ENCODE results near the gene PCYT1A.
"Not testable (repeated sequence)": the region's sequence is repeated elsewhere in the genome, so short reads cannot be mapped to it uniquely, and the experiment has no call there.

PCYT1A gene

GRCh38 chr3:196287440-196288140 is at the start of gene PCYT1A:
TSS of gene PCYT1A (minus strand) at chr3:196287726. CDS start at chr3:196270531, 17,195 bp downstream.
- DNase-seq: peak; percentile 96

GRCh38 chr3:196336319-196337145 is 49.0 kb upstream of the PCYT1A start:
- DNase-seq: no peak

DNA sequence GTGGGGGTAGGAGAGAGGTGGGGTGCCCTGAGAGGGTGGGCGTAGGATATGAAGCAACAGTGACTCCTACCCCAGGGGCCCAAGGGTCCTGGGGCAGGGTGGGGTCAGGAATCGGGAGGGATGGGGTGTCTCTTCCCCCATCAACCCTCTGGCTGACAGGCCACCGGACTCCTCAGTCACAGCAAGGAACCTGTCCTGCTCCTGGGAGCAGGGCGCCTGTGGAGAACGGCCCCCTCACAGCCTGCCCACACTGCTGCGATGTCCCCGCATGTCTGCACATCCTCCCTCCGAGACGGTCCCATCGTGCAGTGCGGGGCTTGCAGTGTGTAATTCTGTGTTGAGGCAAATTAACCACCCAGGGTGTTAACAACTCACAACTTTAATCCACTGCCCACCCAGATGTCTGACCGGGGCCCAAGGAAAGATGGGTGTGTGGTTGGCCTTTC is 48.0 kb upstream of the PCYT1A start:
- DNase-seq: no peak

GRCh38 chr3:196334982-196335381 is 47.5 kb upstream of the PCYT1A start:
- DNase-seq: no peak

DNA sequence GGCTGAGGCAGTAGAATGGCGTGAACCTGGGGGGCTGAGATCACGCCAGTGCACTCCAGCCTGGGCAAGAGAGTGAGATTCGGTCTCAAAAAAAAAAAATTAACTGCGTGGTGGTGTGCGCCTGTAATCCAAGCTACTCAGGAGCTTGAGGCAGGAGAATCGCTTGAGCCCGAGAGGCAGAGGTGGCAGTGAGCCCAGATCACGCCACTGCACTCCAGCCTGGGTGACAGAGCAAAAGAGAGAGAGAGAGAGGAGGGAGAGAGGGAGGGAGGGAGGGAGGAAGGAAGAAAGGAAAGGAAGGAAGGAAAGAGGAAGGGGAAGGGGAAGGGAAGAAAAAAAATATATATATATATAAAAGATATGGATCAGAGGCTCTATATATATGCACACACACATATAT is 44.6 kb upstream of the PCYT1A start:
- DNase-seq: no peak

DNA sequence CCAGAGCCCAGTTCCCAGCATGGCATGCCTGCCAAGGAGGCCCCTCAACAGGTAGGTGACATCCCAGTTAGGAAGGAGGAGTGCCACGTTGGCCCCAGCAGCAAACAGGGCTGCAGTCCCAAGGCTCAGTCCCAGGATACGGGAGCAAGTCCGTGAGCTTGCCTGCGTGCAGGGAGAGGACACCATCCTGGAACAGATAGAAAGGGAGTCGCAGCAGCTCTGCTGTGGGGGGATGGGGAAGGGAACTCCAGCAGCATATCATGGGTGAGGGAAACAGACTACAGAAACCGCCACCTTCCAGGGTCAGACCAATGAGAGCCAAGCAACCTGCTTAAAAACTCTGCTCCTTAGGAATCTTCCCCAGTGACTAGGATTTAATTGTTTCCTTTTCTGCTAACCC is 39.9 kb upstream of the PCYT1A start:
- no peak for DNase-seq

DNA sequence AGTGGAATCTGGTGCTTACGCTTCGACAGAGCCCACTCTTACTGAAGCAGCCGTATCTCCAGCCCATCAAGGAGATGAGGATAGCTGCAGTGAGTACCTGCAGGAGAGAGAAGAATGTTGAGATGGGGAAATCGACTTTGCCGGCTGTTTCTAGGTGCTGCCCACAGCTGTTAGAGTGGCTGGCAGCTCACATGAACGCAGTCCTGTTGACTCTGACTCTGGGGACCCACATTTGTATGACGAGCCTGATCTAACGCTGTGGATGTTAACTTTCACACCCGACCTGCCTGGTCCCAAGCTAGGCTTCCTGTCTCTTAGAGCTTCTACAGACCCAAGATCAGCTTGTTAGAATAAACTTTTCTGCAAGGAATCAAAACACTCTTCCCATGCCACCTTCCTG is 39.4 kb upstream of the PCYT1A start:
- DNase-seq: no peak

DNA sequence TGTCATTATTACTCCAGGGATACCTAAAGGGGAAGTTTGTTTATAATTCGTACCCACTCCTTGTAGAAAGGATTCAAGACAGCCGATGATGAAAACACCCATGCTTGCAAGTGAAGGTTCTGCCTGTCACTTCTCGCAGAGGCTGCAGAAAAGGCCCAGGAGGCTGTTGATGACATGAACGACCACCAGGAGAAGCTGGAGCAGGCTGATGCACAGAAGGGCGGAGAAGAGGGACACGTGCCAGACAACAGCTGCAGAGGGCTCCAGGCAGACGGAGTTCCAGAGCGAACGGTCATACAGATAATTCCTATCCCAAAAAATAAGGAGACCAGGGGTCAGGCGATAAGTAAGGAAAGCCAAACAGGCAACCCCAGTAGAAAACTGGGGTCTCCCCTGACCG is 36.2 kb upstream of the PCYT1A start:
- peak; percentile 77 for DNase-seq

DNA sequence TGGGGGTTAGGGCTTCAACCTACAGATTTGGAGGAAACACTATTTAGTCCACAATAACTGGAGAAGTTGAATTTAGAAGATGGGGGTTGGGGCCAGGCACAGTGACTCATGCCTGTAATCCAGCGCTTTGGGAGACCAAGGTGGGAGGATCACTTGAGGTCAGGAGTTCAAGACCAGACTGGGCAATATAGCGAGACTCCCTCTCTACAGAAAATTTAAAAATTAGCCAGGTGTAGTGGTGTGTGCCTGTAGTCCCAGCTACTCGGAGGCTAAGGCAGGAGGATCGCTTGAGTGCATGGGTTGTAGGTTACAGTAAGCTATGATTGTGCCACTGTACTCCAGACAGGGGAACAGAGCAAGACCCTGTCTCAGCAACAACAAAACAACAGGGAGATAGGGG is 35.5 kb upstream of the PCYT1A start:
- no peak for DNase-seq

DNA sequence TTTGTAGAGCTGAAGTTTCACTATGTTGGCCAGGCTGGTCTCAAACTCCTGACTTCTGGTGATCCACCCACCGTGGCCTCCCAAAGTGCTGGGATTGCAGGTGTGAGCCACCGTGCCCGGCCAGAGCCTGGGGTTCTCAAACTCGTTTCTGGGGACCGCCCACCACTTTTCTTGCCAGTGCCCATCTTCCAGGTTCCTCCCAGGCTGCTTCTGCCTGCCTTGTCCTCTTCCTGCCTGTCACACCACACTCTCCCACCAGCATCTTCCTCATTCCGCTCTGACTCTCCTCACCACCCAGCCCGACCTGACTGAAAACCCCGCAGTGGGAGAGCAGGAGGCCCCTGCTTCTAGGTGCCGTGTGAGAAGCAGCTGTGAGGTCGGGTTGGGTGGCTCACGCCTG is 33.6 kb upstream of the PCYT1A start:
- DNase-seq: no peak

DNA sequence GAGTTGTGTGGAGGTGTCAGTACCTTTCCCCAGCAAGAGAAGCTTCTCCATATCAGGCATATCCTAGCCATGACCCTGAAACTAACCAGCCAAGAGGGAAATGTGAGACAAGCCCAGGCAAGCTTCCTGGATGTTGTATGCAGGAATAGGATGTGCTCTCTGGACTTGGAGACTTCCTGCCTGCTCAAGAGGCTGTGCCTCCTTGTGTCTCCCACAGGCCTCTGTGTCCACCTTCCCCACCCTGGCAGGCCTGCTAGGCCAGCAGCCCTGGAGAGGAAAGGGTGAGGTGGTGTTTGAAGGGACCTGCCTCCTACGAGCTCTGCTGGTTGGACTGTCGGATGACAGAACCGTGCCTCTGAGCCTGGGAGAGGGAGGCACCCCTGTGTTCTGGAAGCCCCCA is 32.6 kb upstream of the PCYT1A start:
- DNase-seq: no peak

- peak; percentile 95 for DNase-seq
Measured at GRCh38 chr3:196317687-196318467, 30.4 kb upstream of the PCYT1A start, which contains the start of gene DYNLT2B. TSS of gene DYNLT2B (minus strand) at chr3:196318240. CDS start at chr3:196318152, 88 bp downstream.

DNA sequence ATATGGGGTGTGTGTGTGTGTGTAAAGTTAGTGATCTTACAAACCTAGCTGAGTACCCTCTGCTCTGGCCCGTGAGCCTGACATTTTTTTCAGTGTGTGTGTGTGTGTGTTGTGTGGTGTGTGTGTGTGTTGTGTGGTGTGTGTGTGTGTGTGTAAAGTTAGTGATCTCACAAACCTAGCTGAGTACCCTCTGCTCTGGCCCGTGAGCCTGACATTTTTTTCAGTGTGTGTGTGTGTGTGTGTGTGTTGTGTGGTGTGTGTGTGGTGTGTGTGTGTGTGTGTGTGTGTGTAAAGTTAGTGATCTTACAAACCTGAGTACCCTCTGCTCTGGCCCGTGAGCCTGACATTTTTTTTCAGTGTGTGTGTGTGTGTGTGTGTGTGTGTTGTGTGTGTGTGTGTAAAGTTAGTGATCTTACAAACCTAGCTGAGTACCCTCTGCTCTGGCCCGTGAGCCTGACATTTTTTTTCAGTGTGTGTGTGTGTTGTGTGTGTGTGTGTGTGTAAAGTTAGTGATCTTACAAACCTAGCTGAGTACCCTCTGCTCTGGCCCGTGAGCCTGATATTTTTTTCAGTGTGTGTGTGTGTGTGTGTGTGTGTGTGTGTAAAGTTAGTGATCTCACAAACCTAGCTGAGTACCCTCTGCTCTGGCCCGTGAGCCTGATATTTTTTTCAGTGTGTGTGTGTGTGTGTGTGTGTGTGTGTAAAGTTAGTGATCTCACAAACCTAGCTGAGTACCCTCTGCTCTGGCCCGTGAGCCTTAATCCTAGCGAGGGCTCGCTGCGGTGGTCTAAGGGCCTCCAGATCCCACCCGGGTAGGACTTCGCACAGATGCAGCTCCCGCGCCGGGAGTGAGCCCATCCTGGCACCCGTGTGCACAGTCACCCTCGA is 29.5 kb upstream of the PCYT1A start:
- not testable (repeated sequence) for DNase-seq

DNA sequence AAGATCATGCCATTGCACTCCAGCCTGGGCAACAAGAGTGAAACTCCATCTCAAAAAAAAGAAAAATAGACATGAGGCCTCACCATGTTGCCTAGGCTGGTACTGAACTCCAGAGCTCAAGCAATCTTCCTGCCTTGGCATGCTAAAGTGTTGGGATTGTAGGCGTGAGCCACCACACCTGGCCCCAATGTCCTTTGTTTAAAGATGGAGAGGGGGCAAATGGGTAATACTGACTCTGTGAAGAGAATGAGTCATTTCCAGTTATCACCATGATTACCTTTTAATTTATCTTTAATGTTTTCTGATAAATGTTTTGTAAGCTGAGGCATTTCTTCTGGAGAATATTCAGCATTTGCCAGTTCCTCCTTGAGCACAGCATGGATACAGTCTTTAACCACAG is 28.3 kb upstream of the PCYT1A start:
- DNase-seq: no peak

DNA sequence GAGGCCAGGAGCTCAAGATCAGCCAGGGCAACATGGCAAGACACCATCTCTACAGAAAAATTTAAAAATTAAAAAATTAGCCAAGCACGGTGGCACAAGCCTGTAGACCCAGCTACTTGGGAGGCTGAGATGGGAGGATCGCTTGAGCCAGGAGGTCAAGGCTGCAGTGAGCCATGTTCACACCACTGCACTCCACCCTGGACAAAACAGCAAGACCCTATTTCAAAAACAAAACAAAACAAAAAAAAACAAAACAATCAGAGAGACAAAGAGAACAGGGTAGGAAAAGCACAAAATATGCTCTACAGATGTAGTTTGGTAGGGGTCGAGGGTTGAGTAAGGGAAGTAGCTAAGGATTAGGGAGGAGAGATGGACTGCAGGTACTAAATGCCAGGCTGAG is 27.1 kb upstream of the PCYT1A start:
- DNase-seq: no peak

- not testable (repeated sequence) for DNase-seq
Measured at GRCh38 chr3:196314086-196314485, 26.6 kb upstream of the PCYT1A start.

- DNase-seq: not testable (repeated sequence)
Measured at GRCh38 chr3:196302960-196303359, 15.4 kb upstream of the PCYT1A start.

DNA sequence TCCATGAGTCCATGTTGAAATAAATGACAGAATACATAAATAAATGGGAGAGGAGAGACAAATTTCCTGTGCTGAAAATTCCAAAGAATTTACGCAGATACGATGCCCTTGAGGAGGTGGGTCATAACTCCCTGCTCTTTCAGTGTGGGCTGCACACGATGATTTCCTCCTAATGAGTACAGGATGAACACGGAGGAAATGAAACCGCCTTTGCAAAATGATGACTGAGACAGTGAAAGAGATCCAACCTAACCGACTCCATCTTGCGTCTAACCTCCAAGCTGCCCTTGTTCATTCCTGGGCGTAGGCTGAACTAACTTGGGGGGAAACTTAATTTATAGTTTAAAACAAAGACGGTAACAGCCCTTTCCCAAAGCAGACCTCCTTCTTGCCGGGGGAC is 15.0 kb upstream of the PCYT1A start:
- DNase-seq: not testable (repeated sequence)

- no peak for DNase-seq
Measured at GRCh38 chr3:196298521-196298920, 11.0 kb upstream of the PCYT1A start.

- no peak for DNase-seq
Measured at GRCh38 chr3:196292286-196292923, 4.9 kb upstream of the PCYT1A start.

DNA sequence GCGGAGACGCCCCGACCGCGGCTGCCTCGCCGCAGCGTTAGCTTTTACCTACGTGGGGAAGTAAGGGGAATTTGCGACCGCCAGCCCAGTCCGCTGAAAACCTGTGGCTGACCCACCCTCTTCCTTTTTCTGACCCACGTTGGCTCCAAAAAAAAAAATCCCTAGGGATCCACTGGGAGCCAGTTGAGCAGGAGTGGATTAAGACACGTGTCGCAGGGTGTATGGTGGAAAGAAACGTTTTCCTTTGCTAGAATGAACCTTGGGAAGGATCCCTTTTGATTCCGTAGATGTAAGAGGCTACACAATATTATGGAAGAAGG is 575 bp upstream of the PCYT1A start:
- no peak for DNase-seq

GRCh38 chr3:196287090-196287439 is 461 bp downstream of the PCYT1A start:
- DNase-seq: no peak

Data from right hindlimb (tissue), 1 donor.